Mammary epithelial cell (primary cell): ENCODE measurements around the gene MEGF6.
"Not testable (repeated sequence)": the region's sequence is repeated elsewhere in the genome, so short reads cannot be mapped to it uniquely, and the experiment has no call there.

Experiments used
- EZH2 ChIP-seq: IDR thresholded peaks from 2 replicates; pipeline ENCODE4 v1.6.1; 2012; ENCODE audit warnings: low read length, inconsistent platforms, borderline replicate concordance
- TF ChIP-seq, protein P1 (sequence below), 2 donors: IDR thresholded peaks in 1 of 2; conservative IDR thresholded peaks in 1 of 2; 2 replicates each; pipeline ENCODE4 v1.5.1; 2011 to 2012; ENCODE audit warnings: inconsistent platforms in 2 of 2, low read length in 2 of 2, mild to moderate bottlenecking in 2 of 2, control low read depth in 1 of 2, low read depth in 1 of 2; ENCODE audit not compliant: insufficient read depth in 1 of 2; ENCODE audit errors: extremely low read depth in 1 of 2

DNA sequence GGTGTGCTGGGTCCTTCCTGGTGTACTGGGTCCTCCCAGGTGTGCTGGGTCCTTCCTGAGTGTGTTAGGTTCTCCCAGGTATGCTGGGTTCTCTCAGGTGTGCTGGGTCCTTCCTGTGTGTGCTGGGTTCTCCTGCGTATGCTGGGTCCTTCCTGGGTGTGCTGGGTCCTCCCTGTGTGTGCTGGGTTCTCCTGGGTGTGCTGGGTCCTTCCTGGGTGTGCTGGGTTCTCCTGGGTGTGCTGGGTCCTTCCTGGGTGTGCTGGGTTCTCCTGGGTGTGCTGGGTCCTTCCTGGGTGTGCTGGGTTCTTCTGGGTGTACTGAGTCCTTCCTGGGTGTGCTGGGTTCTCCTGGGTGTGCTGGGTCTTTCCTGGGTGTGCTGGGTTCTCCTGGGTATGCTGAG lies 38.7 kb downstream of the MEGF6 start:
- not testable (repeated sequence) for TF ChIP-seq EZH2
- TF ChIP-seq, protein P1, sequence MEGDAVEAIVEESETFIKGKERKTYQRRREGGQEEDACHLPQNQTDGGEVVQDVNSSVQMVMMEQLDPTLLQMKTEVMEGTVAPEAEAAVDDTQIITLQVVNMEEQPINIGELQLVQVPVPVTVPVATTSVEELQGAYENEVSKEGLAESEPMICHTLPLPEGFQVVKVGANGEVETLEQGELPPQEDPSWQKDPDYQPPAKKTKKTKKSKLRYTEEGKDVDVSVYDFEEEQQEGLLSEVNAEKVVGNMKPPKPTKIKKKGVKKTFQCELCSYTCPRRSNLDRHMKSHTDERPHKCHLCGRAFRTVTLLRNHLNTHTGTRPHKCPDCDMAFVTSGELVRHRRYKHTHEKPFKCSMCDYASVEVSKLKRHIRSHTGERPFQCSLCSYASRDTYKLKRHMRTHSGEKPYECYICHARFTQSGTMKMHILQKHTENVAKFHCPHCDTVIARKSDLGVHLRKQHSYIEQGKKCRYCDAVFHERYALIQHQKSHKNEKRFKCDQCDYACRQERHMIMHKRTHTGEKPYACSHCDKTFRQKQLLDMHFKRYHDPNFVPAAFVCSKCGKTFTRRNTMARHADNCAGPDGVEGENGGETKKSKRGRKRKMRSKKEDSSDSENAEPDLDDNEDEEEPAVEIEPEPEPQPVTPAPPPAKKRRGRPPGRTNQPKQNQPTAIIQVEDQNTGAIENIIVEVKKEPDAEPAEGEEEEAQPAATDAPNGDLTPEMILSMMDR (conservative IDR thresholded peaks at IDR 0.05 in 1 of 2, IDR thresholded peaks at IDR 0.05 in 1 of 2; ENCODE audit: extremely low read depth in 1 of 2, insufficient read depth in 1 of 2, low read depth in 1 of 2, low read length in 2 of 2) = not testable (repeated sequence)
